ENCODE results near the gene RRBP1. TPM values are rescaled to one million over a fixed set of nuclear protein-coding genes. Genes with fewer than 3 reads are reported as not detected.

Gene RRBP1
- total and polyA plus RNA-seq, 2 donors (not counting 3 experiments of a cell fraction or from before 2014, with no cell fraction given), result 50.3 to 236 TPM

DNA sequence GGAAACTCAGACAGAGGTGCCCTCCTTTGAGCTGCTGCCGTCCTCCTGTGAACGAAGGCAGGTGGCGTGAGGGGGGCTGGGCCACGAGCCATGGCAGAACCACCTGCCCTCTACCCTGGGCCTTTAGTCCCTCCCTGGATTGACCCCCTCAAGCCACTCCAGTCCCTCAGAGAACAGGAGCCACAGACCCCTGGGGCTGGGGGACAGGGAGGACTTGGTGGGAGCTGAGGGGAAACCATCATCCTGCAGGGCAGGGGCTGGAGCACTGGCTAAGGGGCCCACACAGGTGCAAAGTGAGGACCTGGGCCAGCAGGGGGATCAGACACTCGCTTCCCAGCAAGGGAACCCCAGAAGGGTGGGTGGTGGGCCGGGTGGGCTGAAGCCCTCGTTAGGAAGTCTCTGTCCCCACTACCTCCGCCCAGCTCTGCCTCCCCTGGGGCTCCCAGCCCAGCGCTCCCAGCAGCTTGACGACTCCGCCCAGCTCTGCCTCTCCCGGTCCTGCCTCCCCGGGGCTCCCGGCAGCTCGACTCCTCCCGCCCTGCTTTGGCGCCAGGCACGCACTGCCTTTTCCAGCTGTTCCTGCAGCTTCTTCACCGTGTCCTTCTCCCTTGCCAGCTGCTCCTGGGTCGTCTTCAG is 67.7 kb downstream of the RRBP1 start:
- Histone ChIP-seq H3K9me1 (replicated peaks; ENCODE audit: control insufficient read depth, extremely low read depth, insufficient read depth, low read length) (no peaks in the 10 kb centered on the region), H3K79me2 (ENCODE audit: control insufficient read depth, insufficient read depth, low read length) (no peaks in the 10 kb centered on the region), H3K9ac (replicated peaks; ENCODE audit: extremely low read depth, insufficient read depth, low read length) (no peak overlapping the region), H3K4me3 (replicated peaks in 1 of 3; ENCODE audit: insufficient read depth in 1 of 3, low read depth in 1 of 3, low read length in 3 of 3) (no peak overlapping the region), H3K36me3 (ENCODE audit: control insufficient read depth in 2 of 2, extremely low read depth in 1 of 2, insufficient read depth in 2 of 2, low read length in 2 of 2) (peaks cover 4 to 44% of the 10 kb centered on the region in 2 experiments), H2AFZ (ENCODE audit: low read depth, low read length) (no peak overlapping the region), H3K9me3 (replicated peaks; ENCODE audit: control insufficient read depth, insufficient read depth, low read length) (no peaks in the 10 kb centered on the region), H3K27me3 (ENCODE audit: control insufficient read depth in 2 of 2, insufficient read depth in 2 of 2, low read length in 2 of 2) (no peaks in the 10 kb centered on the region), H3K4me1 (ENCODE audit: control insufficient read depth, extremely low read depth, insufficient read depth, low read length) (no peaks in the 10 kb centered on the region), H4K20me1 (replicated peaks; ENCODE audit: control insufficient read depth, extremely low read depth, insufficient read depth, low read length) (no peaks in the 10 kb centered on the region), H3K27ac (ENCODE audit: insufficient read depth, low read depth, low read length) (no peak overlapping the region), H3K4me2 (ENCODE audit: insufficient read depth, low read length) (no peak overlapping the region)
- dilution Hi-C loops (cut with MboI; ENCODE audit: extremely low pct_ligation_motif_present, low sequenced_read_pairs), result no loop called here
- intact Hi-C loops (cut with micrococcal nuclease), result no loop called here
- ChIA-PET CTCF (interaction anchor here (1.0 to 7.7 kb wide), 4 partner anchors 74 to 109 kb away, joined by 3 to 89 read pairs (median 31); partner anchors contain the start of gene BFSP1), POLR2A (interaction anchor here (0.8 kb wide), 1 partner anchor 57 kb away, joined by 3 read pairs; no protein-coding TSS in a partner anchor)
- FAIRE-seq (no peak), DNase-seq (ENCODE audit: low read depth, low spot score) (no peak)
- no TSS peak for BruUV-seq (replicated peaks)
- TF ChIP-seq POLR2A (IDR thresholded peaks at IDR 0.05; ENCODE audit: low read depth, low read length), result no peak
- TF ChIP-seq, protein P1, sequence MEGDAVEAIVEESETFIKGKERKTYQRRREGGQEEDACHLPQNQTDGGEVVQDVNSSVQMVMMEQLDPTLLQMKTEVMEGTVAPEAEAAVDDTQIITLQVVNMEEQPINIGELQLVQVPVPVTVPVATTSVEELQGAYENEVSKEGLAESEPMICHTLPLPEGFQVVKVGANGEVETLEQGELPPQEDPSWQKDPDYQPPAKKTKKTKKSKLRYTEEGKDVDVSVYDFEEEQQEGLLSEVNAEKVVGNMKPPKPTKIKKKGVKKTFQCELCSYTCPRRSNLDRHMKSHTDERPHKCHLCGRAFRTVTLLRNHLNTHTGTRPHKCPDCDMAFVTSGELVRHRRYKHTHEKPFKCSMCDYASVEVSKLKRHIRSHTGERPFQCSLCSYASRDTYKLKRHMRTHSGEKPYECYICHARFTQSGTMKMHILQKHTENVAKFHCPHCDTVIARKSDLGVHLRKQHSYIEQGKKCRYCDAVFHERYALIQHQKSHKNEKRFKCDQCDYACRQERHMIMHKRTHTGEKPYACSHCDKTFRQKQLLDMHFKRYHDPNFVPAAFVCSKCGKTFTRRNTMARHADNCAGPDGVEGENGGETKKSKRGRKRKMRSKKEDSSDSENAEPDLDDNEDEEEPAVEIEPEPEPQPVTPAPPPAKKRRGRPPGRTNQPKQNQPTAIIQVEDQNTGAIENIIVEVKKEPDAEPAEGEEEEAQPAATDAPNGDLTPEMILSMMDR (IDR thresholded peaks at IDR 0.05; ENCODE audit: extremely low read depth in 1 of 2, insufficient read depth in 1 of 2, low read depth in 1 of 2, low read length in 2 of 2), result no peak
- TF ChIP-seq GATA2 (IDR thresholded peaks at IDR 0.05; ENCODE audit: insufficient read depth, insufficient read length, low read depth, low read length), result no peak
- no peak for TF ChIP-seq JUN (IDR thresholded peaks at IDR 0.05; ENCODE audit: borderline replicate concordance, insufficient read depth, insufficient read length, low read depth)
- no peak for TF ChIP-seq FOS (IDR thresholded peaks at IDR 0.05; ENCODE audit: borderline replicate concordance, insufficient read depth, low read length)
- TF ChIP-seq, protein P2, sequence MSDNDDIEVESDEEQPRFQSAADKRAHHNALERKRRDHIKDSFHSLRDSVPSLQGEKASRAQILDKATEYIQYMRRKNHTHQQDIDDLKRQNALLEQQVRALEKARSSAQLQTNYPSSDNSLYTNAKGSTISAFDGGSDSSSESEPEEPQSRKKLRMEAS (IDR thresholded peaks at IDR 0.05; ENCODE audit: insufficient read depth, insufficient read length), result no peak
- no peak for TF ChIP-seq MYC (IDR thresholded peaks at IDR 0.05; ENCODE audit: low read depth, low read length)
- TF ChIP-seq POLR2AphosphoS5 (IDR thresholded peaks at IDR 0.05; ENCODE audit: insufficient read depth, low read depth, low read length), result no peak
- no peak for TF ChIP-seq EZH2 (IDR thresholded peaks at IDR 0.05; ENCODE audit: borderline replicate concordance, low read depth, low read length, severe bottlenecking)
